Measurements from ENCODE around the gene ATL3.
"Not testable (repeated sequence)": the region's sequence is repeated elsewhere in the genome, so short reads cannot be mapped to it uniquely, and the experiment has no call there.

Gene ATL3

GRCh38 chr11:63681321-63682065 lies 10.3 kb upstream of the ATL3 start, which contains the start of gene RTN3:
Gene RTN3 (plus strand): TSS chr11:63681500. CDS start chr11:63681637, 137 bp downstream.
- peak; percentile 98 for DNase-seq

- peak; percentile 54 for DNase-seq
Observed at GRCh38 chr11:63680834-63681320, 9.7 kb upstream of the ATL3 start.

- DNase-seq: no peak
Observed at GRCh38 chr11:63673579-63673978, 2.4 kb upstream of the ATL3 start.

- no peak for DNase-seq
Observed at GRCh38 chr11:63672936-63673539, 1.9 kb upstream of the ATL3 start.

- DNase-seq: no peak
Observed at GRCh38 chr11:63672156-63672463, 934 bp upstream of the ATL3 start.

GRCh38 chr11:63670433-63671321 lies 499 bp downstream of the ATL3 start:
- DNase-seq: peak; percentile 46

GRCh38 chr11:63670096-63670432 lies 1.1 kb downstream of the ATL3 start:
- DNase-seq: no peak

- DNase-seq: no peak
Observed at GRCh38 chr11:63667995-63668795, 3.0 kb downstream of the ATL3 start.

- DNase-seq: no peak
Observed at GRCh38 chr11:63666874-63667273, 4.3 kb downstream of the ATL3 start.

GRCh38 chr11:63663809-63664208 lies 7.4 kb downstream of the ATL3 start:
- DNase-seq: no peak

GRCh38 chr11:63660972-63661371 lies 10.2 kb downstream of the ATL3 start:
- no peak for DNase-seq

- DNase-seq: no peak
Observed at GRCh38 chr11:63652671-63653070, 18.5 kb downstream of the ATL3 start.

- DNase-seq: no peak
Observed at GRCh38 chr11:63643205-63643604, 28.0 kb downstream of the ATL3 start.

GRCh38 chr11:63641727-63642126 lies 29.4 kb downstream of the ATL3 start:
- DNase-seq: no peak

- no peak for DNase-seq
Observed at GRCh38 chr11:63639199-63639832, 31.9 kb downstream of the ATL3 start.

- not testable (repeated sequence) for DNase-seq
Observed at GRCh38 chr11:63638436-63638835, 32.7 kb downstream of the ATL3 start.

GRCh38 chr11:63635762-63636465 lies 35.3 kb downstream of the ATL3 start:
- DNase-seq: peak; percentile 77

- no peak for DNase-seq
Observed at GRCh38 chr11:63629426-63629825, 41.8 kb downstream of the ATL3 start.

GRCh38 chr11:63623513-63624140 lies 47.5 kb downstream of the ATL3 start:
- no peak for DNase-seq

GRCh38 chr11:63622323-63622722 lies 48.9 kb downstream of the ATL3 start:
- no peak for DNase-seq

- DNase-seq: no peak
Observed at GRCh38 chr11:63621071-63621470, 50.1 kb downstream of the ATL3 start.
